HepG2 (cell line): ENCODE results near the gene MEX3A. TPM values are rescaled to one million over a fixed set of nuclear protein-coding genes. Genes with fewer than 3 reads are reported as not detected.

Experiments used
- AHR ChIP-seq: IDR thresholded peaks from 2 replicates; pipeline ENCODE4 v1.6.1; 2018; ENCODE audit warnings: missing genetic modification reagents, missing compliant biosample characterization
- CC2D1A ChIP-seq: sonication (generic); formaldehyde crosslinking; IDR thresholded peaks from 2 replicates; pipeline ENCODE4 v1.8.1; 2023; ENCODE audit warnings: mild to moderate bottlenecking, missing genetic modification reagents
- CREBL2 ChIP-seq: sonication (generic); formaldehyde crosslinking; IDR thresholded peaks from 2 replicates; pipeline ENCODE4 v1.8.1; 2023; ENCODE audit warnings: missing genetic modification reagents, mild to moderate bottlenecking, borderline replicate concordance
- ELF1 ChIP-seq: sonication (generic); formaldehyde crosslinking; IDR thresholded peaks from 2 replicates; pipeline ENCODE4 v1.4.0; 2020; ENCODE audit warnings: missing genetic modification reagents
- FOSL1 ChIP-seq: sonication (generic); formaldehyde crosslinking; IDR thresholded peaks from 2 replicates; pipeline ENCODE4 v1.9.0; 2021; ENCODE audit warnings: missing genetic modification reagents, borderline replicate concordance
- GPN1 ChIP-seq: sonication (generic); formaldehyde crosslinking; IDR thresholded peaks from 2 replicates; pipeline ENCODE4 v1.5.1; 2020; ENCODE audit warnings: missing genetic modification reagents, borderline replicate concordance
- KDM6A ChIP-seq: IDR thresholded peaks from 2 replicates; pipeline ENCODE4 v1.6.1; 2016; ENCODE audit warnings: low read depth
- MED1 ChIP-seq: sonication (generic); formaldehyde crosslinking; IDR thresholded peaks from 2 replicates; pipeline ENCODE4 v1.4.0; 2020; ENCODE audit warnings: missing genetic modification reagents
- PLRG1 ChIP-seq: fragments of 450-650 bp; conservative IDR thresholded peaks from 2 replicates; pipeline ENCODE4 v1.6.1; 2016
- RBM22 ChIP-seq: fragments of 200-400 bp; formaldehyde crosslinking; optimal IDR thresholded peaks from 2 replicates; pipeline ENCODE3; 2017; ENCODE audit warnings: mild to moderate bottlenecking, low read length, moderate library complexity
- SP5 ChIP-seq: IDR thresholded peaks from 2 replicates; pipeline ENCODE4 v1.6.1; 2016; ENCODE audit warnings: low read depth, borderline replicate concordance
- TERF1 ChIP-seq: sonication (generic); formaldehyde crosslinking; IDR thresholded peaks from 2 replicates; pipeline ENCODE4 v1.8.0; 2022; ENCODE audit warnings: mild to moderate bottlenecking, missing genetic modification reagents, moderate library complexity
- THYN1 ChIP-seq: sonication (generic); formaldehyde crosslinking; IDR thresholded peaks from 2 replicates; pipeline ENCODE4 v1.8.1; 2023; ENCODE audit warnings: low read depth, mild to moderate bottlenecking, moderate library complexity, missing genetic modification reagents, borderline replicate concordance
- TIGD3 ChIP-seq: sonication (generic); formaldehyde crosslinking; IDR thresholded peaks from 2 replicates; pipeline ENCODE4 v1.5.1; 2020; ENCODE audit warnings: mild to moderate bottlenecking, missing genetic modification reagents, borderline replicate concordance
- ZFP90 ChIP-seq: sonication (generic); formaldehyde crosslinking; IDR thresholded peaks from 2 replicates; pipeline ENCODE4 v1.8.0; 2022; ENCODE audit warnings: missing genetic modification reagents, mild to moderate bottlenecking, inconsistent platforms, borderline replicate concordance
- ZNF10 ChIP-seq: sonication (generic); formaldehyde crosslinking; IDR thresholded peaks from 2 replicates; pipeline ENCODE4 v1.4.0; 2020; ENCODE audit warnings: mild to moderate bottlenecking, low read depth, missing genetic modification reagents, borderline replicate concordance
- ZNF138 ChIP-seq: sonication (generic); formaldehyde crosslinking; IDR thresholded peaks from 2 replicates; pipeline ENCODE4 v1.5.0; 2020; ENCODE audit warnings: mild to moderate bottlenecking, low read depth, missing genetic modification reagents
- ZNF160 ChIP-seq: sonication (generic); formaldehyde crosslinking; IDR thresholded peaks from 2 replicates; pipeline ENCODE4 v1.8.0; 2022; ENCODE audit warnings: mild to moderate bottlenecking, inconsistent platforms, missing genetic modification reagents
- ZNF510 ChIP-seq: sonication (generic); formaldehyde crosslinking; IDR thresholded peaks from 2 replicates; pipeline ENCODE4 v1.4.0; 2020; ENCODE audit warnings: low read depth, mild to moderate bottlenecking, missing genetic modification reagents
- polyA plus RNA-seq, 8 experiments: library from polyadenylated mRNA; depleted of rRNA in 3 of 8; stranded (reverse) in 7 of 8; unstranded in 1 of 8; fragments of >200 nt; fragmentation: Illumina TruSeq in 4 of 8; extraction: Trizol in 4 of 8; gene quantifications; 2 replicates each; pipeline versions ENCODE4 v1.2.1 to v1.2.3, GENCODE V29; 2011 to 2016; ENCODE audit warnings: low read depth in 4 of 8, missing spikeins in 1 of 8, mixed read lengths in 1 of 8; ENCODE audit not compliant: insufficient read depth in 1 of 8
- total RNA-seq, 5 experiments: library from RNA; depleted of rRNA; stranded (reverse); fragments of >200 nt; fragmentation: Illumina TruSeq; extraction: Trizol; gene quantifications; 2 replicates each; pipeline ENCODE4 v1.2.3, GENCODE V29; 2016; ENCODE audit warnings: low read depth in 1 of 5
- TF ChIP-seq, protein P1 (sequence below): sonication (generic); formaldehyde crosslinking; IDR thresholded peaks from 2 replicates; pipeline ENCODE4 v1.4.0; 2020; ENCODE audit warnings: mild to moderate bottlenecking, missing genetic modification reagents
- TF ChIP-seq, protein P2 (sequence below): sonication (generic); formaldehyde crosslinking; IDR thresholded peaks from 2 replicates; pipeline ENCODE4 v1.5.1; 2020; ENCODE audit warnings: mild to moderate bottlenecking, missing genetic modification reagents
- TF ChIP-seq, protein P3 (sequence below): sonication (generic); formaldehyde crosslinking; IDR thresholded peaks from 2 replicates; pipeline ENCODE4 v1.4.0; 2020; ENCODE audit warnings: missing genetic modification reagents; ENCODE audit errors: not compliant biosample characterization

The MEX3A gene
- total and polyA plus RNA-seq, 2 of the 13 experiments (the other 11 are each of a cell fraction or from before 2014, with no cell fraction given), result 7.6 to 9.1 TPM

DNA sequence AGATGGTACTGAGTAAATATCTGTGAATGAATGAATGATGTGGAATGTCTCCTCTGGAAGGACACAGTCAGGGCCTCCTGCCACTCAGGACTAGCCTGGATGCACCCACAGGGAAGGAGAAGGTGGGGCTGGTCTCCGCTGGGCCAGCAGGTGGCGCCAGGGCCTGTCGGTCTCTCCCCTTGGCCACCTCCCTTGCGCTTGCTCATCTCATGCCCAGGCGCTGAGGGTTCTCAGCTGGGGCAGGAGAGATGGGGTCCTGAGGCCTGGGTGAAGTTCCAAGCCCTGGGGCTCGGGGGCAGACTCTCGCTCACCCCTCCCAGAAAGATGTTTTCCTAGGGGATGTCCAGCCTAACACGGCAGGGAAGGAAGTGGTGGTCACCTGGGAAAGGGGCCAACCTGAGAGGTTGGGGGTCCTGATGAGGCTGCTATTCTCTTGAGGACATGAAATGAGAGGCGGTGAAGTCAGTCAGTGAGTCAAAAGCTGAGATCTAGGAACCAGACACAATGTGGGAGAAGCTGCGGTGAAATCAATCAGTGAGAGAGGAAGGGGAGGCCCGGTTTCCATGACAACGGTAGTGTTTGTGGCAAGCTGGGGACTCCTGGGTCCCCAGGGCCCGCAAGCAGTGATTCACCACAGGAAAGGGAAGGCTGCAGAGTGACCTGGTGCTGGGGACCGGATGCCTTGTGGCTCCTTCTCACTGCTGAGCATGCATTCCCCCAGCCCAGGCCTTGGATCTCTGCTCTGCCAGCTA is 14.6 kb upstream of the MEX3A start (continued):
- TF ChIP-seq ZNF138 (CRISPR knock-in tag) (no peak), AHR (CRISPR knock-in tag) (0 out of 2 replicates have a peak, but pooled peaks have one; percentile 27), ZNF10 (no peak), TIGD3 (CRISPR knock-in tag) (no peak), GPN1 (no peak), ZNF510 (peak; percentile 50; the same call in 1 of the 2 replicates), PLRG1 (no peak), MED1 (CRISPR knock-in tag) (peak; percentile 59), FOSL1 (CRISPR knock-in tag) (no peak), CREBL2 (CRISPR knock-in tag) (no peak), KDM6A (no peak), SP5 (CRISPR knock-in tag) (peak; percentile 56; the same call in 1 of the 2 replicates), ZNF160 (CRISPR knock-in tag) (no peak), THYN1 (no peak), ELF1 (CRISPR knock-in tag) (no peak), TERF1 (0 out of 2 replicates have a peak, but pooled peaks have one; percentile 46), ZFP90 (CRISPR knock-in tag) (no peak), RBM22 (no peak), CC2D1A (no peak)
- TF ChIP-seq, protein P1, sequence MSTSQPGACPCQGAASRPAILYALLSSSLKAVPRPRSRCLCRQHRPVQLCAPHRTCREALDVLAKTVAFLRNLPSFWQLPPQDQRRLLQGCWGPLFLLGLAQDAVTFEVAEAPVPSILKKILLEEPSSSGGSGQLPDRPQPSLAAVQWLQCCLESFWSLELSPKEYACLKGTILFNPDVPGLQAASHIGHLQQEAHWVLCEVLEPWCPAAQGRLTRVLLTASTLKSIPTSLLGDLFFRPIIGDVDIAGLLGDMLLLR, result no peak
- TF ChIP-seq, protein P2, sequence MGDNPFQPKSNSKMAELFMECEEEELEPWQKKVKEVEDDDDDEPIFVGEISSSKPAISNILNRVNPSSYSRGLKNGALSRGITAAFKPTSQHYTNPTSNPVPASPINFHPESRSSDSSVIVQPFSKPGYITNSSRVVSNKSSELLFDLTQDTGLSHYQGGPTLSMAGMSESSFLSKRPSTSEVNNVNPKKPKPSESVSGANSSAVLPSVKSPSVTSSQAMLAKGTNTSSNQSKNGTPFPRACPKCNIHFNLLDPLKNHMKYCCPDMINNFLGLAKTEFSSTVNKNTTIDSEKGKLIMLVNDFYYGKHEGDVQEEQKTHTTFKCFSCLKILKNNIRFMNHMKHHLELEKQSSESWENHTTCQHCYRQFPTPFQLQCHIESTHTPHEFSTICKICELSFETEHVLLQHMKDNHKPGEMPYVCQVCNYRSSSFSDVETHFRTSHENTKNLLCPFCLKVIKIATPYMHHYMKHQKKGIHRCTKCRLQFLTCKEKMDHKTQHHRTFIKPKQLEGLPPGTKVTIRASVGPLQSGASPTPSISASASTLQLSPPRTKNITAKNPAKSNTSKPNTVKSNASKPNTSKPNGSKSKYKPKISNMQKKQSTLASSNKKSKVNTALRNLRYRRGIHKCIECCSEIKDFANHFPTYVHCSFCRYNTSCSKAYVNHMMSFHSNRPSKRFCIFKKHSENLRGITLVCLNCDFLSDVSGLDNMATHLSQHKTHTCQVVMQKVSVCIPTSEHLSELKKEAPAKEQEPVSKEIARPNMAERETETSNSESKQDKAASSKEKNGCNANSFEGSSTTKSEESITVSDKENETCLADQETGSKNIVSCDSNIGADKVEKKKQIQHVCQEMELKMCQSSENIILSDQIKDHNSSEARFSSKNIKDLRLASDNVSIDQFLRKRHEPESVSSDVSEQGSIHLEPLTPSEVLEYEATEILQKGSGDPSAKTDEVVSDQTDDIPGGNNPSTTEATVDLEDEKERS (CRISPR knock-in tag), result no peak
- TF ChIP-seq, protein P3, sequence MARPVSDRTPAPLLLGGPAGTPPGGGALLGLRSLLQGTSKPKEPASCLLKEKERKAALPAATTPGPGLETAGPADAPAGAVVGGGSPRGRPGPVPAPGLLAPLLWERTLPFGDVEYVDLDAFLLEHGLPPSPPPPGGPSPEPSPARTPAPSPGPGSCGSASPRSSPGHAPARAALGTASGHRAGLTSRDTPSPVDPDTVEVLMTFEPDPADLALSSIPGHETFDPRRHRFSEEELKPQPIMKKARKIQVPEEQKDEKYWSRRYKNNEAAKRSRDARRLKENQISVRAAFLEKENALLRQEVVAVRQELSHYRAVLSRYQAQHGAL, result no peak
